ENCODE results near the gene RRAGD. TPM values are rescaled to one million over a fixed set of nuclear protein-coding genes. Genes with fewer than 3 reads are reported as not detected.

RRAGD gene
- total RNA-seq, 1 experiment from 2014 or later: not detected

- Histone ChIP-seq H3K36me3 (ENCODE audit: low read depth) (no peaks in the 10 kb centered on the region), H3K4me3 (no peak overlapping the region)
Measured at GRCh38 chr6:89328976-89329375, 83.1 kb downstream of the RRAGD start.

DNA sequence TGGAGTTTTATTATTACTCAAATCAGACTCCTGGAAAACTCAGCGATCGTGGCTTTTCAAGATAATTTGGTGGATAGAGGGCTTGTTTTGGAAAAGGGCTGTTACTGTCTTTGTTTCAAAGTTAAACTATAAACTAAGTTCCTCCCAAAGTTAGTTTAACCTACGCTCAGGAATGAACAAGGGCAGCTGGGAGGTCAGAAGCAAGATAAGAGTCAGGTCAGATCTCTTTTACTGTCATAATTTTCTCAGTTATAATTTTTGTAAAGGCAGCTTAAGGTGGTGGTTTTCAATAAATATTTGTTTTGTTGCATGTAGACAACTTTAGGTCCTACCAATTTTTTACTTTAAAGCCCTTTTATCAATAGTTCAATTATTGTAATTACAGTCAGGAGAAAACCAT is 87.8 kb downstream of the RRAGD start:
- H4K20me1 ChIP-seq (ENCODE audit: insufficient read depth): no peaks in the 10 kb centered on the region
- H3K27ac ChIP-seq: no peak overlapping the region
- H3K4me2 ChIP-seq: no peak overlapping the region
- TF ChIP-seq EZH2 (IDR thresholded peaks at IDR 0.05; ENCODE audit: low read depth): no peak
- no peak for TF ChIP-seq CTCF (conservative IDR thresholded peaks at IDR 0.05)
- DNase-seq: no peak
- H3K4me3 ChIP-seq: no peak overlapping the region
- no TSS peak for BruUV-seq (replicated peaks)
- H3K79me2 ChIP-seq (ENCODE audit: low read depth): no peaks in the 10 kb centered on the region
- CTCF ChIA-PET: no interaction called here
- intact Hi-C loops (cut with micrococcal nuclease; ENCODE audit: unreplicated experiment): no loop called here
- no peaks in the 10 kb centered on the region for H3K9me3 ChIP-seq (ENCODE audit: insufficient read depth, low read depth)
- H3K36me3 ChIP-seq (ENCODE audit: low read depth): no peaks in the 10 kb centered on the region
- H3F3A ChIP-seq (ENCODE audit: insufficient read depth, low read depth): no peaks in the 10 kb centered on the region
- no peaks in the 10 kb centered on the region for H3K9me2 ChIP-seq (ENCODE audit: insufficient read depth)
- H3K27me3 ChIP-seq (ENCODE audit: insufficient read depth, low read depth): no peaks in the 10 kb centered on the region
- H2AFZ ChIP-seq: no peak overlapping the region
- no peaks in the 10 kb centered on the region for H3K4me1 ChIP-seq (replicated peaks; ENCODE audit: insufficient read depth)
- POLR2A ChIA-PET (ENCODE audit: unreplicated experiment): no interaction called here

More at GRCh38 chr6:89328976-89329375, 83.1 kb downstream of the RRAGD start:
- DNase-seq: no peak
- H3K9me2 ChIP-seq (ENCODE audit: insufficient read depth): no peaks in the 10 kb centered on the region
- TF ChIP-seq CTCF (conservative IDR thresholded peaks at IDR 0.05): no peak
- H4K20me1 ChIP-seq (ENCODE audit: insufficient read depth): no peaks in the 10 kb centered on the region
- no peaks in the 10 kb centered on the region; the same call in 1 of the 2 replicates for H3K79me2 ChIP-seq (ENCODE audit: low read depth)
- no TSS peak for BruUV-seq (replicated peaks)
- no peaks in the 10 kb centered on the region for H3F3A ChIP-seq (ENCODE audit: insufficient read depth, low read depth)
- H3K27me3 ChIP-seq (ENCODE audit: insufficient read depth, low read depth): no peaks in the 10 kb centered on the region
- H3K9me3 ChIP-seq (ENCODE audit: insufficient read depth, low read depth): no peaks in the 10 kb centered on the region
- no peak overlapping the region for H3K27ac ChIP-seq
- no peaks in the 10 kb centered on the region for H3K4me1 ChIP-seq (replicated peaks; ENCODE audit: insufficient read depth)
- intact Hi-C loops (cut with micrococcal nuclease; ENCODE audit: unreplicated experiment): no loop called here
- H2AFZ ChIP-seq: no peak overlapping the region
- CTCF ChIA-PET: no interaction called here
- POLR2A ChIA-PET (ENCODE audit: unreplicated experiment): interaction anchor here (0.7 kb wide), 1 partner anchor 53 kb away, joined by 3 read pairs; no protein-coding TSS in a partner anchor
- H3K4me2 ChIP-seq: no peak overlapping the region

- intact Hi-C loops (cut with micrococcal nuclease; ENCODE audit: unreplicated experiment): no loop called here
- Histone ChIP-seq H3K9me3 (ENCODE audit: insufficient read depth, low read depth) (no peaks in the 10 kb centered on the region), H3K79me2 (ENCODE audit: low read depth) (no peaks in the 10 kb centered on the region), H3K36me3 (ENCODE audit: low read depth) (no peaks in the 10 kb centered on the region), H2AFZ (no peak overlapping the region), H3F3A (ENCODE audit: insufficient read depth, low read depth) (no peaks in the 10 kb centered on the region), H4K20me1 (ENCODE audit: insufficient read depth) (no peaks in the 10 kb centered on the region), H3K27ac (no peak overlapping the region), H3K4me3 (no peak overlapping the region), H3K9me2 (ENCODE audit: insufficient read depth) (no peaks in the 10 kb centered on the region), H3K27me3 (ENCODE audit: insufficient read depth, low read depth) (no peaks in the 10 kb centered on the region), H3K4me1 (replicated peaks; ENCODE audit: insufficient read depth) (no peaks in the 10 kb centered on the region), H3K4me2 (no peak overlapping the region)
- TF ChIP-seq EZH2 (IDR thresholded peaks at IDR 0.05; ENCODE audit: low read depth) (no peak), CTCF (conservative IDR thresholded peaks at IDR 0.05) (no peak)
- ChIA-PET POLR2A (ENCODE audit: unreplicated experiment) (no interaction called here), CTCF (no interaction called here)
- DNase-seq: no peak
- BruUV-seq (replicated peaks): no TSS peak
Measured at GRCh38 chr6:89323511-89323971, 88.5 kb downstream of the RRAGD start.

Measured in PC-9 (cell line).